Psoas muscle (tissue), 8 donors: ENCODE results near the gene BTBD16. TPM values are rescaled to one million over a fixed set of nuclear protein-coding genes. Genes with fewer than 3 reads are reported as not detected.

Experiments used
- ATAC-seq, 4 donors: fragments of 200-7000 bp; cut with Tn5 transposase; one replicate each; pipeline ENCODE4 v1.9.1; 2020; ENCODE audit warnings: moderate library complexity in 3 of 4, mild to moderate bottlenecking in 2 of 4
- DNase-seq, 2 donors: peaks; one replicate each; pipeline ENCODE4 v3.0.0-alpha.2; 2020
- H3K27ac ChIP-seq: fragments of 200-600 bp; one replicate; pipeline ENCODE4 v1.8.0; 2022
- H3K27me3 ChIP-seq, 3 donors: fragments of 200-600 bp in 1 of 3; one replicate each; pipeline versions ENCODE4 v1.6.1 to v1.8.0; 2013 to 2022; ENCODE audit warnings: low read length in 2 of 3, mild to moderate bottlenecking in 2 of 3, moderate library complexity in 1 of 3; ENCODE audit not compliant: insufficient read depth in 3 of 3
- H3K36me3 ChIP-seq, 2 donors: fragments of 200-600 bp in 1 of 2; one replicate each; pipeline versions ENCODE4 v1.6.1 to v1.8.0; 2013 to 2022; ENCODE audit warnings: low read depth in 1 of 2, mild to moderate bottlenecking in 1 of 2, moderate library complexity in 1 of 2; ENCODE audit not compliant: insufficient read depth in 1 of 2
- H3K4me1 ChIP-seq: fragments of 200-600 bp; one replicate; pipeline ENCODE4 v1.8.0; 2022
- H3K4me3 ChIP-seq: fragments of 200-600 bp; one replicate; pipeline ENCODE4 v1.8.0; 2022; ENCODE audit warnings: mild to moderate bottlenecking
- H3K9me3 ChIP-seq: fragments of 200-600 bp; one replicate; pipeline ENCODE4 v1.8.0; 2022
- CTCF ChIP-seq: fragments of 200-600 bp; IDR thresholded peaks from one replicate; pipeline ENCODE4 v1.8.0; 2022; ENCODE audit warnings: antibody characterized with exemption
- whole genome bisulfite sequencing, 3 donors: extraction: QIAGEN DNeasy Blood & Tissue Kit; methylation state at CpG; one replicate each; pipeline versions ENCODE4 v1.1.6 to v1.1.7; 2013; 5-methylcytosine and 5-hydroxymethylcytosine counted together
- intact Hi-C, 2 donors: fragments of 100-400 bp; cut with DNase I; formaldehyde crosslinking; loops; one replicate each; pipeline versions ENCODE4 v1.11.0 to v1.14.2; 2022
- polyA plus RNA-seq, 3 donors: library from polyadenylated mRNA; stranded (reverse); fragments of 200-250 nt; gene quantifications; one replicate each; pipeline ENCODE4 v1.2.3, GENCODE V29; 2013
- total RNA-seq, 4 donors: library from RNA; stranded (reverse); fragmentation: NEBNext Ultra II Directional in 2 of 4; extraction: Animal tissue kit (Norgen Biotek cat#: 25700) in 2 of 4; gene quantifications; one replicate each; pipeline versions ENCODE4 v1.2.1 to v1.2.4, GENCODE V29; 2021 to 2023
- donor health status: healthy with polysubstance abuse.
- donor health status: DM: no; HTN: no; CAD: no; lungs with moderate emphysema.
- donor health status: Bipolar disorder and iron deficiency.
- donor health status: healthy.
- donor health status: DM: yes; HTN: yes; CAD: no.
- donor health status: DM: no; HTN: no; CAD: no.
- donor health status: DM: no; HTN: no; CAD: no.
- donor health status: DM: yes; HTN: yes; CAD: no.

BTBD16 gene
- total and polyA plus RNA-seq, 7 donors = 0.14 to 0.58 (median 0.32) TPM; not detected in 4

- intact Hi-C loops = no loop called here
- 82 to 90% (median 89%) methylated on average over 4 of the region's 4 CpGs for WGBS, 3 donors
- no peak for TF ChIP-seq CTCF
Measured at GRCh38 chr10:122227754-122228153, 43.3 kb upstream of the BTBD16 start.

GRCh38 chr10:122229666-122230065, 41.4 kb upstream of the BTBD16 start:
- no peak for TF ChIP-seq CTCF
- H3K27ac ChIP-seq = no peak overlapping the region
- peaks cover 6 to 75% of the 10 kb centered on the region in 2 donors for H3K36me3 ChIP-seq
- no peak for ATAC-seq
- H3K4me1 ChIP-seq = peaks cover 24% of the 10 kb centered on the region
- H3K9me3 ChIP-seq = no peaks in the 10 kb centered on the region
- WGBS, 3 donors = 67 to 70% (median 68%) methylated on average over 2 of the region's 2 CpGs
- no peaks in the 10 kb centered on the region for H3K27me3 ChIP-seq
- no peak overlapping the region for H3K4me3 ChIP-seq
- DNase-seq = no peak
- intact Hi-C loops = loop anchor here in 1 of 2 donors (5.0 kb wide), 1 partner anchor 87 kb away; no protein-coding TSS in a partner anchor

More at GRCh38 chr10:122227754-122228153, 43.3 kb upstream of the BTBD16 start:
- Histone ChIP-seq H3K36me3 (peaks cover 6 to 94% of the 10 kb centered on the region in 2 donors), H3K27me3 (no peaks in the 10 kb centered on the region), H3K9me3 (no peaks in the 10 kb centered on the region), H3K27ac (no peak overlapping the region), H3K4me3 (no peak overlapping the region), H3K4me1 (peaks cover 15% of the 10 kb centered on the region)
- DNase-seq = no peak
- ATAC-seq = no peak

GRCh38 chr10:122230222-122230621, 40.9 kb upstream of the BTBD16 start:
- Histone ChIP-seq H3K27ac (no peak overlapping the region), H3K4me3 (no peak overlapping the region), H3K36me3 (peaks cover 6 to 70% of the 10 kb centered on the region in 2 donors), H3K4me1 (peaks cover 30% of the 10 kb centered on the region), H3K9me3 (no peaks in the 10 kb centered on the region), H3K27me3 (no peaks in the 10 kb centered on the region)
- DNase-seq = peak in 1 of 2 donors; percentile 64
- WGBS, 3 donors = 82 to 95% (median 83%) methylated on average over 19 of the region's 19 CpGs
- TF ChIP-seq CTCF = no peak
- ATAC-seq = peak in 3 of 4 donors; percentile 29 to 48 (median 42)
- intact Hi-C loops = loop anchor here in 1 of 2 donors (5.0 kb wide), 1 partner anchor 88 kb away; no protein-coding TSS in a partner anchor

GRCh38 chr10:122232769-122233168, 38.3 kb upstream of the BTBD16 start:
- intact Hi-C loops = loop anchor here in 1 of 2 donors (5.0 kb wide), 1 partner anchor 90 kb away; no protein-coding TSS in a partner anchor
- peak overlapping the region; percentile 82 for H3K27ac ChIP-seq
- ATAC-seq (peak in 1 of 4 donors; percentile 32), DNase-seq (no peak)
- no peaks in the 10 kb centered on the region for H3K27me3 ChIP-seq
- no peak for TF ChIP-seq CTCF
- whole genome bisulfite sequencing, 3 donors = 36 to 51% (median 39%) methylated on average over 3 of the region's 3 CpGs
- H3K4me3 ChIP-seq = no peak overlapping the region
- H3K36me3 ChIP-seq = peaks cover 6 to 68% of the 10 kb centered on the region in 2 donors
- H3K9me3 ChIP-seq = no peaks in the 10 kb centered on the region
- H3K4me1 ChIP-seq = peaks cover 31% of the 10 kb centered on the region
